RWPE2 (cell line): Measurements from ENCODE around the gene TMEM40.
"Not testable (repeated sequence)": the region's sequence is repeated elsewhere in the genome, so short reads cannot be mapped to it uniquely, and the experiment has no call there.

Experiments used
- ATAC-seq: fragments of 200-7000 bp; cut with Tn5 transposase; 3 replicates; pipeline ENCODE4 v1.9.1; 2021; ENCODE audit warnings: low read depth
- DNase-seq: peaks from one replicate; pipeline ENCODE4 v3.0.0-alpha.2; 2020; ENCODE audit warnings: low spot score
- H3K27ac ChIP-seq: fragments of 450-650 bp; 2 replicates; pipeline ENCODE4 v1.5.1; 2017; ENCODE audit warnings: mild to moderate bottlenecking; ENCODE audit not compliant: poor library complexity, severe bottlenecking
- H3K27me3 ChIP-seq: fragments of 250-450 bp; sonication (Bioruptor Pico); 2 replicates; pipeline ENCODE4 v1.5.1; 2021; ENCODE audit warnings: mild to moderate bottlenecking, moderate library complexity; ENCODE audit not compliant: insufficient read depth, poor library complexity, severe bottlenecking
- H3K36me3 ChIP-seq: fragments of 250-450 bp; sonication (Bioruptor Pico); 2 replicates; pipeline ENCODE4 v1.5.1; 2020; ENCODE audit warnings: low read depth, mild to moderate bottlenecking, moderate library complexity
- H3K4me1 ChIP-seq: fragments of 250-450 bp; sonication (Bioruptor Pico); 2 replicates; pipeline ENCODE4 v1.5.1; 2021; ENCODE audit warnings: mild to moderate bottlenecking, moderate library complexity; ENCODE audit not compliant: insufficient read depth, poor library complexity, severe bottlenecking
- H3K4me3 ChIP-seq: fragments of 250-450 bp; sonication (Bioruptor Pico); 2 replicates; pipeline ENCODE4 v1.5.1; 2021; ENCODE audit warnings: mild to moderate bottlenecking, moderate library complexity; ENCODE audit not compliant: severe bottlenecking
- H3K9me3 ChIP-seq: fragments of 250-450 bp; sonication (Bioruptor Pico); 2 replicates; pipeline ENCODE4 v1.5.1; 2021; ENCODE audit warnings: mild to moderate bottlenecking, moderate library complexity; ENCODE audit not compliant: severe bottlenecking
- TF ChIP-seq, protein P1 (sequence below): fragments of 450-650 bp; IDR thresholded peaks from one replicate; pipeline ENCODE4 v1.5.1; 2017; ENCODE audit warnings: mild to moderate bottlenecking, moderate library complexity; ENCODE audit not compliant: poor library complexity, severe bottlenecking

TMEM40 gene

DNA sequence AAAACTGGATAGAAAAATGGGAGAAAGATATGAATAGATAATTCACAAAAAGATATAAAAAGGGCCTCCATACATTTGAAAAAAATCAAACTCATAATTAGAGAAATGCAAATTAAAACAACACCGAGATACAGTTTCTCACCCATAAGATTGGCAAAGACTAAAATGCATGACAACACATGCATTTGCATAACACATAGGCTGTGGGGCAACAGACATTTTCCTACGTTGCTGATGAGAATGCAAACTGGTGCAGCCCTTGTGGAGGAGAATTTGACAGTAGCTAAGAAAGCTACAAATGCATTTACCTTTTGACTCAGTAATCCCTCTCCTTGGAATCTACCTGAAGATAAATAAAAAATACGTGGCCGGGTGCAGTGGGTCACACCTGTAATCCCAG lies 26.0 kb upstream of the TMEM40 start:
- H3K36me3 ChIP-seq, result no peaks in the 10 kb centered on the region
- DNase-seq (no peak), ATAC-seq (no peak)
- no peak overlapping the region for H3K4me3 ChIP-seq
- H3K9me3 ChIP-seq, result no peaks in the 10 kb centered on the region
- H3K27ac ChIP-seq, result no peak overlapping the region
- no peaks in the 10 kb centered on the region for H3K4me1 ChIP-seq
- TF ChIP-seq, protein P1, sequence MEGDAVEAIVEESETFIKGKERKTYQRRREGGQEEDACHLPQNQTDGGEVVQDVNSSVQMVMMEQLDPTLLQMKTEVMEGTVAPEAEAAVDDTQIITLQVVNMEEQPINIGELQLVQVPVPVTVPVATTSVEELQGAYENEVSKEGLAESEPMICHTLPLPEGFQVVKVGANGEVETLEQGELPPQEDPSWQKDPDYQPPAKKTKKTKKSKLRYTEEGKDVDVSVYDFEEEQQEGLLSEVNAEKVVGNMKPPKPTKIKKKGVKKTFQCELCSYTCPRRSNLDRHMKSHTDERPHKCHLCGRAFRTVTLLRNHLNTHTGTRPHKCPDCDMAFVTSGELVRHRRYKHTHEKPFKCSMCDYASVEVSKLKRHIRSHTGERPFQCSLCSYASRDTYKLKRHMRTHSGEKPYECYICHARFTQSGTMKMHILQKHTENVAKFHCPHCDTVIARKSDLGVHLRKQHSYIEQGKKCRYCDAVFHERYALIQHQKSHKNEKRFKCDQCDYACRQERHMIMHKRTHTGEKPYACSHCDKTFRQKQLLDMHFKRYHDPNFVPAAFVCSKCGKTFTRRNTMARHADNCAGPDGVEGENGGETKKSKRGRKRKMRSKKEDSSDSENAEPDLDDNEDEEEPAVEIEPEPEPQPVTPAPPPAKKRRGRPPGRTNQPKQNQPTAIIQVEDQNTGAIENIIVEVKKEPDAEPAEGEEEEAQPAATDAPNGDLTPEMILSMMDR, result no peak
- no peaks in the 10 kb centered on the region for H3K27me3 ChIP-seq

DNA sequence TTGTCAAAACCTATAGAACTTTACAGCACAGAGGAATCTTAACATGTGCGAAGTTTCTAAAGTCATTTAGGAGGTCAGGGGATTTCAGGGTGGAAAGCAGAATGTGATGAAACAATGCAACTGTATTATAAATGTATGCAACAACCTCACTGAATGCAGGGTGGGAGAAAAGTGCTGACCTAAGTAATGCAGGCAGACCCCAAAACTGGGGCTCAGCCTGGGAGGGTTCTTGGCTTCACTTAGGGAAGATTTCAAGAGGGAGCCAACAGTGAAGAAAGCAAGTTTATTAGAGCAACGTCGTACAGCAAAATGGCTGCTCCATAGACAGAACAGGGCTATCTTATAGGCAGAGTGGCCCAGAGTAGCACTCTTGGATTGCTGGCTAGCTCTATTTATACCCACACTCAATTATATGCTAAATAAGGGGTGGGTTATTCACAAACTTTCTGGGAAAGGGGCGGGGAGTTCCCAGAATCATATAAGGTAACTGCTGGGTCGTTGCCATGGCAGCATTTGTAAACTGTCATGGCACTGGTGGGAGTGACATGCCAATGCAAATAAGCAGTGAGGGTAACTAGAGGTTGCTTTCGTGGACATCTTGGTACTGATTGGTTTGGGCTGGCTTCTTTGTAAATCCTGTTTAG lies 23.2 kb upstream of the TMEM40 start:
- no peak for ATAC-seq
- TF ChIP-seq, protein P1, result no peak
- Histone ChIP-seq H3K4me3 (no peak overlapping the region), H3K9me3 (no peaks in the 10 kb centered on the region), H3K36me3 (no peaks in the 10 kb centered on the region), H3K27me3 (no peaks in the 10 kb centered on the region), H3K4me1 (no peaks in the 10 kb centered on the region), H3K27ac (no peak overlapping the region)
- DNase-seq, result no peak

DNA sequence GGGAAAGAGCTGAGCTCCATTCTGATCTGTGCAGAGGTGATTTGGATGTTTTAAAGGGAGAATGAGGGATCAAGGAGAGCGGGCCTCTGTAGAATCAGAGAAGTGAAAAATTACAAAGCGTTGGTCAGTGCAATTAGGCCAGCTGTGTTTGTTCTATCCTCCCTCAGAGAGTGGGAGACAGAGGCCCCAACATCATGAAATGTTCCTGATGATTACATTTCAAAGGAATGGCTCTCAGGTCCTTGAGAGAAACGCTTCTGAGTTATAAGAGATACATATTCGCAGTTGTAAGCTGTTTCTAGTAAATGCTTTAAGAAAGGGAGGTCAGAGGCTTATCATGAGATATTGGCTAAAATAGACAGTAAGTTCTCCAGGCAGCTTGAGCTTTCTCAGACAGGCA lies 21.7 kb upstream of the TMEM40 start:
- Histone ChIP-seq H3K27me3 (no peaks in the 10 kb centered on the region), H3K27ac (no peak overlapping the region), H3K36me3 (no peaks in the 10 kb centered on the region), H3K4me1 (no peaks in the 10 kb centered on the region), H3K4me3 (no peak overlapping the region), H3K9me3 (no peaks in the 10 kb centered on the region)
- TF ChIP-seq, protein P1, result no peak
- DNase-seq, result no peak
- no peak for ATAC-seq

DNA sequence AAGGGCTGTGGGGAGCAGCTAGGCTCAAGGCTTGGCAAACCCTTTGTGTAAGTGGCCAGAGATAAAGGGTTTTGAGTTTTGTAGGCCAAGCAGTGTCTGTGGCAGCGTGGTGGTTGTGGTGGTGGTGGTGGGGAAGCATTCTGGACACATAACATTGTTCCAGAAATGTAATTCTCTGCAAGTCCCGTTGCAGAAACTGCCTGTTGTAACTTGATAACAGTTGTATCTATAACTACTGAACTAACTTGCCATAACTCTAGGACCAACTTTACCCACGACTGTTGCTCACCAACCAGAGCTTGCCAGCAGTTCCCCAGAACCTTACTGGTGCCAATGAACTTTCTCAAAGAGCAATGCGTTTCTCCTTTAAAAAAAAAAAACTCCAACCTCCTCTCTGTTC lies 18.1 kb upstream of the TMEM40 start:
- Histone ChIP-seq H3K4me1 (no peaks in the 10 kb centered on the region), H3K9me3 (no peaks in the 10 kb centered on the region), H3K27ac (no peak overlapping the region), H3K36me3 (no peaks in the 10 kb centered on the region), H3K27me3 (no peaks in the 10 kb centered on the region), H3K4me3 (no peak overlapping the region)
- ATAC-seq (no peak), DNase-seq (no peak)
- TF ChIP-seq, protein P1, result no peak

DNA sequence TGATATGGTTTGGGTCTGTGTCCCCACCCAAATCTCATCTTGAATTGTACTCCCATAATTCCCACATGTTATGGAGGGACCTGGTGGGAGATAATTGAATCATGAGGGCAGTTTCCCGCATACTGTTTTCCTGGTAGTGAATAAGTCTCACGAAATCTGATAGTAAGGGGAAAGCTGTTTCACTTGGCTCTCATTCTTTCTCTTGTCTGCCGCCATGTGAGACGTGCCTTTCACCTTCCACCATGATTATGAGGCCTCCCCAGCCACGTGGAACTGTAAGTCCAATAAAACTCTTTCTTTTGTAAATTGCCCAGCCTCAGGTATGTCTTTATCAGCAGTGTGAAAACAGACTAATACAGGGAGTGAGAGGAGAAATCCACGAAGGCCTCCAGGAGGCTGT lies 16.9 kb upstream of the TMEM40 start:
- ATAC-seq, DNase-seq, H3K4me1 ChIP-seq, H3K36me3 ChIP-seq, H3K4me3 ChIP-seq, H3K27me3 ChIP-seq, H3K9me3 ChIP-seq, H3K27ac ChIP-seq: not testable (repeated sequence)
